Cardiac muscle cell (in vitro differentiated cells and primary cell): ENCODE results near the gene PNPLA2. TPM values are rescaled to one million over a fixed set of nuclear protein-coding genes. Genes with fewer than 3 reads are reported as not detected.

ENCODE experiments used
- DNase-seq, 2 donors: peaks; one replicate each; pipeline versions ENCODE4 v3.0.0 to v3.0.0-alpha.2; 2010 to 2017; ENCODE audit warnings: low read depth in 1 of 2, low spot score in 1 of 2
- H3K27ac ChIP-seq: fragments of 200-600 bp; sonication (generic); 2 replicates; pipeline ENCODE4 v1.5.1; 2016
- H3K27me3 ChIP-seq: fragments of 200-600 bp; sonication (generic); 2 replicates; pipeline ENCODE4 v1.6.0; 2016; ENCODE audit warnings: control low read depth
- H3K36me3 ChIP-seq: fragments of 200-600 bp; sonication (generic); 2 replicates; pipeline ENCODE4 v1.5.1; 2016; ENCODE audit warnings: control low read depth
- H3K4me1 ChIP-seq: fragments of 200-600 bp; sonication (generic); 2 replicates; pipeline ENCODE4 v1.8.1; 2017; ENCODE audit warnings: low read depth, mild to moderate bottlenecking, mixed run types
- H3K4me3 ChIP-seq: fragments of 200-600 bp; sonication (generic); 2 replicates; pipeline ENCODE4 v1.5.1; 2016; ENCODE audit warnings: mild to moderate bottlenecking
- H3K9me3 ChIP-seq: fragments of 200-600 bp; sonication (generic); 2 replicates; pipeline ENCODE4 v1.5.1; 2017; ENCODE audit warnings: low read depth, mild to moderate bottlenecking, control low read depth
- CTCF ChIP-seq: IDR thresholded peaks from 2 replicates; pipeline ENCODE4 v1.5.1; 2012; ENCODE audit warnings: low read depth, mild to moderate bottlenecking, low read length
- polyA plus RNA-seq: library from polyadenylated mRNA; unstranded; fragments of >200 nt; fragmentation: Nextera tagmentation; extraction: Ambion mirVana; gene quantifications from 2 replicates; pipeline ENCODE4 v1.2.1, GENCODE V29; 2016
- total RNA-seq: library from RNA; depleted of rRNA; stranded (reverse); fragments of >200 nt; gene quantifications from 2 replicates; pipeline ENCODE4 v1.2.3, GENCODE V29; 2016

PNPLA2 gene
- total and polyA plus RNA-seq, 2 experiments from 2014 or later, result 81.6 to 99.9 TPM

GRCh38 chr11:864898-865297 lies 46.2 kb downstream of the PNPLA2 start:
- DNase-seq, result no peak
- Histone ChIP-seq H3K36me3 (peaks cover 3% of the 10 kb centered on the region), H3K4me3 (no peak overlapping the region), H3K27me3 (no peaks in the 10 kb centered on the region), H3K27ac (no peak overlapping the region), H3K9me3 (no peaks in the 10 kb centered on the region), H3K4me1 (peaks cover 2% of the 10 kb centered on the region)
- no peak for TF ChIP-seq CTCF

GRCh38 chr11:865462-866430 lies 47.0 kb downstream of the PNPLA2 start:
- DNase-seq, result no peak
- H3K9me3 ChIP-seq, result no peaks in the 10 kb centered on the region
- no peak for TF ChIP-seq CTCF
- no peaks in the 10 kb centered on the region for H3K27me3 ChIP-seq
- peaks cover 3% of the 10 kb centered on the region for H3K36me3 ChIP-seq
- no peaks in the 10 kb centered on the region for H3K4me1 ChIP-seq
- no peak overlapping the region for H3K4me3 ChIP-seq
- H3K27ac ChIP-seq, result no peak overlapping the region

GRCh38 chr11:866481-866880 lies 47.8 kb downstream of the PNPLA2 start:
- Histone ChIP-seq H3K9me3 (no peaks in the 10 kb centered on the region), H3K36me3 (peaks cover 3% of the 10 kb centered on the region), H3K4me3 (no peak overlapping the region), H3K27ac (no peak overlapping the region), H3K27me3 (no peaks in the 10 kb centered on the region), H3K4me1 (no peaks in the 10 kb centered on the region)
- no peak for TF ChIP-seq CTCF
- no peak for DNase-seq

- DNase-seq, result no peak
- Histone ChIP-seq H3K36me3 (peaks cover 3% of the 10 kb centered on the region), H3K27me3 (no peaks in the 10 kb centered on the region), H3K4me3 (no peak overlapping the region), H3K9me3 (no peaks in the 10 kb centered on the region), H3K27ac (no peak overlapping the region), H3K4me1 (no peaks in the 10 kb centered on the region)
- no peak for TF ChIP-seq CTCF
Measured at GRCh38 chr11:867856-868358, 49.2 kb downstream of the PNPLA2 start.

- Histone ChIP-seq H3K9me3 (no peaks in the 10 kb centered on the region), H3K27ac (no peak overlapping the region), H3K27me3 (no peaks in the 10 kb centered on the region), H3K36me3 (peaks cover 3% of the 10 kb centered on the region), H3K4me1 (no peaks in the 10 kb centered on the region), H3K4me3 (no peak overlapping the region)
- TF ChIP-seq CTCF, result no peak
- DNase-seq, result no peak
Measured at GRCh38 chr11:868394-868793, 49.7 kb downstream of the PNPLA2 start.
